Hematopoietic multipotent progenitor cell (in vitro differentiated cells): Measurements from ENCODE around the gene SPATA24. TPM values are rescaled to one million over a fixed set of nuclear protein-coding genes. Genes with fewer than 3 reads are reported as not detected.
"Not testable (repeated sequence)": the region's sequence is repeated elsewhere in the genome, so short reads cannot be mapped to it uniquely, and the experiment has no call there.

Source experiments
- DNase-seq, 3 donors: peaks; one replicate each; pipeline ENCODE4 v3.0.0-alpha.2; 2011 to 2015; ENCODE audit warnings: low read depth in 2 of 3, low spot score in 2 of 3
- total RNA-seq: library from RNA; depleted of rRNA; stranded (reverse); fragments of >200 nt; gene quantifications from one replicate; pipeline ENCODE4 v1.2.3, GENCODE V29; 2012

Gene SPATA24
- total RNA-seq, 1 donor, result 2.2 TPM

GRCh38 chr5:139395844-139396640 is 7.8 kb downstream of the SPATA24 start:
- DNase-seq, result no peak

GRCh38 chr5:139394654-139395566 is 9.0 kb downstream of the SPATA24 start, which contains the start of gene PROB1:
Gene PROB1 (minus strand): TSS chr5:139395104. CDS start chr5:139395081, 23 bp downstream.
- no peak for DNase-seq

GRCh38 chr5:139394123-139394653 is 9.7 kb downstream of the SPATA24 start:
- DNase-seq, result peak in 2 of 3 donors; percentile 68 to 70

GRCh38 chr5:139393497-139394122 is 10.3 kb downstream of the SPATA24 start:
- no peak for DNase-seq

GRCh38 chr5:139392678-139393496 is 11.0 kb downstream of the SPATA24 start:
- peak; percentile 47 to 92 (median 92) for DNase-seq

GRCh38 chr5:139392324-139392677 is 11.6 kb downstream of the SPATA24 start:
- DNase-seq, result no peak

- DNase-seq, result peak in 1 of 3 donors; percentile 20
These were observed 12.1 kb downstream of the SPATA24 start for GRCh38 chr5:139391570-139392323.

- DNase-seq, result no peak
These were observed 13.0 kb downstream of the SPATA24 start for GRCh38 chr5:139390639-139391569.

- peak in 2 of 3 donors; percentile 79 to 90 for DNase-seq
These were observed 13.9 kb downstream of the SPATA24 start, which contains the start of gene MZB1 for GRCh38 chr5:139389701-139390638. Gene MZB1 (minus strand): TSS chr5:139389913. CDS start chr5:139389856, 57 bp downstream.

GRCh38 chr5:139388198-139388821 is 15.6 kb downstream of the SPATA24 start:
- peak in 2 of 3 donors; percentile 87 to 93 for DNase-seq

GRCh38 chr5:139387611-139388197 is 16.2 kb downstream of the SPATA24 start:
- DNase-seq, result peak in 1 of 3 donors; percentile 16

- not testable (repeated sequence) for DNase-seq
These were observed 16.9 kb downstream of the SPATA24 start for GRCh38 chr5:139386956-139387355.

GRCh38 chr5:139386050-139386438 is 17.8 kb downstream of the SPATA24 start:
- DNase-seq, result no peak

GRCh38 chr5:139385061-139386049 is 18.5 kb downstream of the SPATA24 start:
- peak in 2 of 3 donors; percentile 45 to 48 for DNase-seq

- DNase-seq, result no peak
These were observed 19.3 kb downstream of the SPATA24 start for GRCh38 chr5:139384591-139385051.
